GM12872 (cell line): ENCODE measurements around the gene C17orf114.

ENCODE experiments used
- TF ChIP-seq, protein P1 (sequence below): IDR thresholded peaks from 3 replicates; pipeline ENCODE4 v1.5.1; 2011; ENCODE audit warnings: low read depth, mild to moderate bottlenecking, low read length, moderate library complexity; ENCODE audit not compliant: insufficient read depth

The C17orf114 gene

DNA sequence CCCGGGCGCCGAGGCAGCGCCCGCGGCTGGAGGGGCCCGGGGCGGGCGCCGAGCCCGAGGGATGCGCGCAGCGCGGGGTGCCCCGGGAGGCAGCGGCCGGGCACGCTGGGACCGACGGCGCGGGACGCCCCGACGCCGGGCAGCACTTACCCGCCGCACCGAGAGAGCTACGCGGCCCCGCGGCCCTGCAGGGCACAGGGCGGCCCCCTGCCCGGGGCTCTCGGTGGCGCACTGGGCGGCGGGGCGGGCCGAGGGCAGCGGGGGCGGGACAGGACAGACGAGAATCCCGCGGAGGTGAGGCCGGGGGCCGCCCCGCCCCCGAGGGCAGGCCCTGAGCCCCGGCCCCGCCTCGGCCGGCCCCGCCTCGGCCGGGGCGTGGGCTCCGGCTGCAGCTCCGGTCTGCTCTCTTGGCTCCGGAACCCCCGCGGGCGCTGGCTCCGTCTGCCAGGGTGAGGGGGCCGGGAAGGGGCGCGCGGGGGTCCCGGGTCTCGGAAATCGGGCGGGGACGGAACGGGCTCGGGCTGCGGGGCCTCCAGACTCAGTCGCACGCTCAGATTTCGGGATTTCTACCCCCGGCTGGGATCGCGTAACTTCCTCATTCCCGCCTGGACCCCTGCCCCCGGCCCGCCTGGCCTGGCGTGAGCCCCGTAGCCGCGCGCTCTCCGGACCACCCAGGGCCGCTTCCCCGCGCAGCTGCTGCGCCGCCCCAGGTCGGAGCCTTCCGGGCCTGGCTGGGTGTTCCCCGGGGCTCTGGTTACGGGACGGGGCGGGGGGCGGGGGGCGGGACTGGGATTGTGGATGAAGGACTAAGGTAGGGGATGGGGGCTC is 4.9 kb upstream of the C17orf114 start, which contains the start of gene PLD2:
Gene PLD2 (plus strand): TSS at position 376 of the 828 bp plus-strand sequence. CDS start 621 bp downstream, outside the sequence.
- TF ChIP-seq, protein P1, sequence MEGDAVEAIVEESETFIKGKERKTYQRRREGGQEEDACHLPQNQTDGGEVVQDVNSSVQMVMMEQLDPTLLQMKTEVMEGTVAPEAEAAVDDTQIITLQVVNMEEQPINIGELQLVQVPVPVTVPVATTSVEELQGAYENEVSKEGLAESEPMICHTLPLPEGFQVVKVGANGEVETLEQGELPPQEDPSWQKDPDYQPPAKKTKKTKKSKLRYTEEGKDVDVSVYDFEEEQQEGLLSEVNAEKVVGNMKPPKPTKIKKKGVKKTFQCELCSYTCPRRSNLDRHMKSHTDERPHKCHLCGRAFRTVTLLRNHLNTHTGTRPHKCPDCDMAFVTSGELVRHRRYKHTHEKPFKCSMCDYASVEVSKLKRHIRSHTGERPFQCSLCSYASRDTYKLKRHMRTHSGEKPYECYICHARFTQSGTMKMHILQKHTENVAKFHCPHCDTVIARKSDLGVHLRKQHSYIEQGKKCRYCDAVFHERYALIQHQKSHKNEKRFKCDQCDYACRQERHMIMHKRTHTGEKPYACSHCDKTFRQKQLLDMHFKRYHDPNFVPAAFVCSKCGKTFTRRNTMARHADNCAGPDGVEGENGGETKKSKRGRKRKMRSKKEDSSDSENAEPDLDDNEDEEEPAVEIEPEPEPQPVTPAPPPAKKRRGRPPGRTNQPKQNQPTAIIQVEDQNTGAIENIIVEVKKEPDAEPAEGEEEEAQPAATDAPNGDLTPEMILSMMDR, result no peak

DNA sequence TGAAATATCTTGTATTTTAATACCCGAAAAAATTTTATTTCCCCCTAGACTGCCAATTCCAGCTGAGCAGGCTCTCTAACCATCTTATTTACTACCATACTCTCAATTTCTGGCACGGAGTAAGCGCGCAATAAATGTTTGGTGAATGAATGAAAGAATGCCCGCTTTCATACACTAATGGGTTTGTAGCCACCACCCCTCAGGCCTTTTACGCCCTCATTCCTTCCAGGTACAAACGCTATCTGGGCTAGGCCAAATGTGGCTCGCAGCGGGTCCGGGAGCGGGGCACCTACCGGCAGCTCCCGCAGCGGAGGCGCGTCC is 4.3 kb upstream of the C17orf114 start:
- TF ChIP-seq, protein P1, result no peak

DNA sequence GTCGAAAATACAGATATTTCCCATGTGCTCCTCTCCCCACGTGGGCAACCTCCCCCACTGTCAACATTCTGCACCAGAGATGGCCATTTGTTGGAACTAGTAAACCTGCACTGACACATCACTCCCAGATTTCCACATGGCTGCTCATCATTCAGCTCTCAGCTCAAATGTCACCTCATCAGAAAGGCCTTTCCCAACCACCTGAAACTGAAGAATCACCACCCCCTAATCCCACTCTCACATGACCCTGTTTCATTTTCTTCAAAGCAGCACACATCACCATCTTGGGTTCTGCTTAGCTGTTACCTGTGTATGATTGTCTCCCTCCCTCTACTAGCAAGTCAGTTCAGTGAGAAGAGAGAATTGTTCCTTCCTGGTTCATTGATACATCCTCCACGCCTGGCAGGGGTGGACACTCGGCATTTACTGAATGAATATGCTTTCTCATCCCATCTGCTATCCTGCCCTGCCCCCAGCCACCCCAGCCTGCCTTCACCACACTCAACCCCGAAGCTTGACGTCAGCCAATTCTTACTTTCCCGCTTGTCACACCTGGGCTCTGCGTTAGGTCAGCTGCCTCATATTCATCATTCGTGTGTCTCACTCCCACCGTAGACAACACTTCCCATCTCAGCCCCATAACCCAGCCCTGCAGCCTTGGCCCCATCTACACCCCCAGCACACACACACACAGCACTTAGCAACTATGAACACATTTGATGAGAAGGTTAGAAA is 1.5 kb downstream of the C17orf114 start:
- TF ChIP-seq, protein P1, result no peak

DNA sequence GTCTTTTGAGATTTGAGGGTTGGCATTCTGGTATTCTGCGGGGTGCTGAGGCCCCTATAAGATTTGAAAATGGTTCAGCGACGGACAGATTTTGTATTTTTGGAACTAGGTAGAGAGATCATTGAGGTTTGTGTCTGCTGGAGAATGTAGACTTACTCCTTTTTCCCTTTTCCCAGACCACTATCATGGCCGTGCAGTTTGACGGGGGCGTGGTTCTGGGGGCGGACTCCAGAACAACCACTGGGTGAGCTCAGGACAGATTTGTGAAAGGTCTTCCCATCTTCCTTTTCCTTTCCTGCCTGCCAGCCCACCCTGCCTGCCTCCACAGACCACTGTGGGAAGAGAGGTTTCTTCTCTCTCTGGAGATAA is 5.6 kb downstream of the C17orf114 start:
- TF ChIP-seq, protein P1, result no peak

DNA sequence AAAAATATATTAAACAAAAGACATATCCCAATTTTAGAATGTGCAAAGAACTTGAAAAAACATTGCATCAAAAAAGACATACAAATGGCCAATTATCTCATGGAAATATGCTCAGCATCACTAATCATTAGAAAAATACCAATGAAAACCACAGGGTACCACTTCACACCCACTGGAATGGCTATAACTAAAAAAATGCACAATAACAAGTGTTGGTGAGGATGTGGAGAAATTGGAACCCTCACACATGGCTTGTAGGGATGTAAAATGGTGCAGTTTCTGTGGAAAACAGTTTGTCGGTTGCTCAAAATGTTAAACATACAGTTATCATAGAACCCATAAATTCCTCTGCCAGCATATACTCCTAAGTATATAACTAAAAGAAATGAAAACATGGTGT is 7.0 kb downstream of the C17orf114 start:
- TF ChIP-seq, protein P1, result no peak

DNA sequence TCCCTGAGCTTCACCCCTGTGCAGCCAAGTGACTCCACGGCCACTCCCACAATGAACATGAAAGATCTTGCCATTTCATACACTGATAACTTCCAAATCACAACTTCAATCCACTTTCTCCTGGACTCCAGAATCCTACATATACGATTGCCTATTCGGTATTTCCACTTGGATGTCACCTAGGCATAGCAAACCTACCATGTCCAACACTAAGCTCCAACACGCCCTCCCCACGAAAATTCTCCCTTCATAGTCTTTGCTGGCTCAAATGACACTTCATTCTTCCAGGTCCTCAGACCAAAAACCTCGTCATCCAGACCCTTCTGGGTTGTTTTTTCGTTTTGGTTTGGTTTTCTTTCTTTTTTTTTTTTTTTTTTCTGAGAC is 11.4 kb downstream of the C17orf114 start:
- TF ChIP-seq, protein P1, result no peak

DNA sequence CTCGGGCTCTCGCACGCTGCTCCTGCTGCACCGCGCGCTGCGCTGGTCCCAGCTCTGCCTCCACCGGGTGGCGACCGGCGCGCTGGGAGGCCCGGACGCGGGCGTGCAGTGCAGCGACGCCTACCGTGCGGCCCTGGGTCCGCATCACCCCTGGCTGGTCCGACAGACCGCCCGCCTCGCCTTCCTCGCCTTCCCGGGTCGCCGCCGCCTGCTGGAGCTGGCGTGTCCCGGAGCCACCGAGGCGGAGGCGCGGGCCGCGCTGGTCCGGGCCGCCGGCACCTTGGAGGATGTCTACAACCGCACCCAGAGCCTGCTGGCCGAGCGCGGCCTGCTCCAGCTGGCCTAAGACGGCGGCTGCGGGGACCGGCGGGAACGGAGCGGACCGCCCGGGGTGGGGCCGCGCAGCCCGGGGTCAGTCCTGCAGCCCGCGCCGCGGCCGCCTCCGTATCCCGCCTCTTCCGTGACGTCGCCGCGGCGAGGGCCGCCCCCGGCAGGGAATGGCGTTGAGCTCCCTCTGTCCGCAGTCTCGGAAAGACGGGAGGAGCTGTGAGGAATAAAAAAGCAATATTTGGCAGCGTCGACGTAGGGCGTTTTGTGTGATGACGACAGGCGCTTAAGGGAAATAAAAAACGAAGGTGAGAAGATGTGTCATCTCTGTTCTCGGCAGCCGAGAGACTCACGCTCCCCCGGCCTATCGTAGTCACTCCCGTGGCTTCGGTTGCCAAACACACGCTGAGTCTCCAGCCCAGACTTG is 12.0 kb downstream of the C17orf114 start:
- TF ChIP-seq, protein P1, result peak; percentile 78
